IMR-90 (cell line): ENCODE measurements around the gene CALML3.

Experiments used
- CEBPB ChIP-seq: IDR thresholded peaks from 2 replicates; pipeline ENCODE4 v1.6.1; 2012; ENCODE audit warnings: low read depth, low read length, improper control_type of control experiment
- ELK1 ChIP-seq: fragments of 150-350 bp; IDR thresholded peaks from 2 replicates; pipeline ENCODE4 v1.6.1; 2016; ENCODE audit warnings: low read depth, mild to moderate bottlenecking, low read length, moderate library complexity, borderline replicate concordance
- MXI1 ChIP-seq: IDR thresholded peaks from 2 replicates; pipeline ENCODE4 v1.6.1; 2012; ENCODE audit warnings: low read depth, mild to moderate bottlenecking, low read length, moderate library complexity, borderline replicate concordance
- POLR2A ChIP-seq: IDR thresholded peaks from 2 replicates; pipeline ENCODE4 v1.6.1; 2012; ENCODE audit warnings: mild to moderate bottlenecking, low read depth, low read length
- RAD21 ChIP-seq: IDR thresholded peaks from 2 replicates; pipeline ENCODE4 v1.6.1; 2012; ENCODE audit warnings: low read length, improper control_type of control experiment
- USF2 ChIP-seq: fragments of 150-350 bp; IDR thresholded peaks from 2 replicates; pipeline ENCODE4 v1.6.1; 2017; ENCODE audit warnings: mild to moderate bottlenecking, antibody characterized with exemption, low read length, low read depth
- TF ChIP-seq, protein P1 (sequence below): conservative IDR thresholded peaks from 2 replicates; pipeline ENCODE4 v1.5.1; 2012; ENCODE audit warnings: mild to moderate bottlenecking, low read depth, low read length, improper control_type of control experiment

DNA sequence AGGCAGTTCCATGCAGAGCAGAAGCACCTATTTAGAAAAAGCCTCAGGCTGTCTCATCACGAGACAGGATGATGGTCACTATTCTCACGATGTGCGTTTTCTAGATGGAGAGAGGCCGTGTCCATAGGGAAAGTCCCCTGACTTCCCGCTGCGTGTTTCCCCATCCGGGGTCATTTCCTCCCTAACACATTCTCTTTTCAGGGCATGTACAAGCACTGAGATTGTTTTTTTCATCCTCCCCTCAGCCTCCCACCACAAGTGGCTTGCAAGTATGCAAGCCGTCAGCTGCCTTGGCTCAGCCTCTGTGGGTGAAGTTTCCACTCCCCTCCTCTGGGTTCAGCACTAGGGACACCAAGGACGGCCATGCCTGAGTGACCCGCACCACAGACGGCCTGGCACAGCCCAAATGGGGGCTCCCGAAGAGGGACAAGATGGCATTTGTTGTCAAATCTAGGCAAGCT lies 22.7 kb upstream of the CALML3 start:
- TF ChIP-seq POLR2A (no peak), CEBPB (no peak), RAD21 (no peak), ELK1 (no peak), MXI1 (no peak), USF2 (no peak)
- TF ChIP-seq, protein P1, sequence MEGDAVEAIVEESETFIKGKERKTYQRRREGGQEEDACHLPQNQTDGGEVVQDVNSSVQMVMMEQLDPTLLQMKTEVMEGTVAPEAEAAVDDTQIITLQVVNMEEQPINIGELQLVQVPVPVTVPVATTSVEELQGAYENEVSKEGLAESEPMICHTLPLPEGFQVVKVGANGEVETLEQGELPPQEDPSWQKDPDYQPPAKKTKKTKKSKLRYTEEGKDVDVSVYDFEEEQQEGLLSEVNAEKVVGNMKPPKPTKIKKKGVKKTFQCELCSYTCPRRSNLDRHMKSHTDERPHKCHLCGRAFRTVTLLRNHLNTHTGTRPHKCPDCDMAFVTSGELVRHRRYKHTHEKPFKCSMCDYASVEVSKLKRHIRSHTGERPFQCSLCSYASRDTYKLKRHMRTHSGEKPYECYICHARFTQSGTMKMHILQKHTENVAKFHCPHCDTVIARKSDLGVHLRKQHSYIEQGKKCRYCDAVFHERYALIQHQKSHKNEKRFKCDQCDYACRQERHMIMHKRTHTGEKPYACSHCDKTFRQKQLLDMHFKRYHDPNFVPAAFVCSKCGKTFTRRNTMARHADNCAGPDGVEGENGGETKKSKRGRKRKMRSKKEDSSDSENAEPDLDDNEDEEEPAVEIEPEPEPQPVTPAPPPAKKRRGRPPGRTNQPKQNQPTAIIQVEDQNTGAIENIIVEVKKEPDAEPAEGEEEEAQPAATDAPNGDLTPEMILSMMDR: no peak
